B cell (primary cell): ENCODE data around the gene HS3ST3B1. TPM values are rescaled to one million over a fixed set of nuclear protein-coding genes. Genes with fewer than 3 reads are reported as not detected.
A peak's percentile ranks its signal among the peaks of the same experiment; 100 is the strongest.

Experiments
- ATAC-seq: fragments of 200-7000 bp; cut with Tn5 transposase; one replicate; pipeline ENCODE4 v1.10.0; 2021; ENCODE audit warnings: low read depth, mild to moderate bottlenecking, moderate number of reproducible peaks, moderate library complexity
- CTCF ChIA-PET: fragments of 350-600 bp; sonication (Branson Sonifier 250); formaldehyde crosslinking; loops from one replicate; lab custom pipeline; 2021; ENCODE audit warnings: antibody characterized with exemption, inconsistent platforms; lab: Charles Lee
- POLR2A ChIA-PET: fragments of 350-600 bp; sonication (Branson Sonifier 250); formaldehyde crosslinking; loops from one replicate; lab custom pipeline; 2021; ENCODE audit warnings: antibody characterized with exemption; lab: Charles Lee
- DNase-seq: peaks from one replicate; pipeline ENCODE4 v3.0.0; 2013
- H2AFZ ChIP-seq: 2 replicates; pipeline ENCODE4 v1.6.1; 2012; ENCODE audit warnings: mild to moderate bottlenecking, low read depth, low read length; ENCODE audit not compliant: insufficient read depth, poor library complexity, severe bottlenecking
- H3K27ac ChIP-seq, 2 donors: 1 replicate in 1 of 2; 2 replicates in 1 of 2; pipeline ENCODE4 v1.5.1; 2012 to 2013; ENCODE audit warnings: low read length in 2 of 2, mild to moderate bottlenecking in 2 of 2, moderate library complexity in 1 of 2
- H3K27me3 ChIP-seq, 4 experiments: fragments of 200-600 bp in 1 of 4; sonication (generic) in 1 of 4; replicated peaks in 1 of 4; 1 replicate in 2 of 4; 2 replicates in 2 of 4; pipeline versions ENCODE4 v1.6.1 to v1.7.0; 2013 to 2016; ENCODE audit warnings: low read length in 3 of 4, mild to moderate bottlenecking in 2 of 4, mixed read lengths in 1 of 4, moderate library complexity in 1 of 4; ENCODE audit not compliant: insufficient read depth in 4 of 4, control insufficient read depth in 3 of 4; ENCODE audit errors: control extremely low read depth in 1 of 4
- H3K36me3 ChIP-seq, 2 experiments: replicated peaks in 1 of 2; 1 replicate in 1 of 2; 2 replicates in 1 of 2; pipeline versions ENCODE4 v1.6.1 to v1.7.1; 2013; ENCODE audit warnings: low read length in 1 of 2; ENCODE audit not compliant: insufficient read depth in 2 of 2, control insufficient read depth in 1 of 2; ENCODE audit errors: control extremely low read depth in 1 of 2, extremely low read depth in 1 of 2
- H3K4me1 ChIP-seq, 2 donors: fragments of 200-600 bp in 1 of 2; sonication (generic) in 1 of 2; 1 replicate in 1 of 2; 2 replicates in 1 of 2; pipeline versions ENCODE4 v1.5.1 to v1.6.1; 2013 to 2017; ENCODE audit warnings: low read length in 2 of 2; ENCODE audit not compliant: control insufficient read depth in 2 of 2, insufficient read depth in 2 of 2
- H3K4me2 ChIP-seq: replicated peaks from 2 replicates; pipeline ENCODE3; 2012; ENCODE audit warnings: mild to moderate bottlenecking, low read depth, low read length; ENCODE audit not compliant: poor library complexity, severe bottlenecking
- H3K4me3 ChIP-seq, 5 experiments: fragments of 200-600 bp in 1 of 5; sonication (generic) in 1 of 5; 1 replicate in 3 of 5; 2 replicates in 2 of 5; pipeline versions ENCODE4 v1.5.1 to v1.7.0; 2011 to 2016; ENCODE audit warnings: low read length in 4 of 5, mild to moderate bottlenecking in 4 of 5, low read depth in 2 of 5, control low read depth in 1 of 5, moderate library complexity in 1 of 5; ENCODE audit not compliant: insufficient read depth in 1 of 5; ENCODE audit errors: control extremely low read depth in 1 of 5, extremely low read depth in 1 of 5
- H3K79me2 ChIP-seq: fragments of 200-600 bp; sonication (generic); one replicate; pipeline ENCODE4 v1.6.0; 2016; ENCODE audit warnings: low read length; ENCODE audit not compliant: control insufficient read depth, insufficient read depth
- H3K9ac ChIP-seq: fragments of 200-600 bp; sonication (generic); 2 replicates; pipeline ENCODE4 v1.6.1; 2017; ENCODE audit warnings: mild to moderate bottlenecking, low read length, moderate library complexity
- H3K9me3 ChIP-seq, 3 donors: one replicate each; pipeline versions ENCODE4 v1.6.1 to v1.7.1; 2013; ENCODE audit warnings: low read length in 2 of 3; ENCODE audit not compliant: control insufficient read depth in 2 of 3, insufficient read depth in 1 of 3; ENCODE audit errors: control extremely low read depth in 1 of 3
- H4K20me1 ChIP-seq: 2 replicates; pipeline ENCODE4 v1.6.0; 2012; ENCODE audit warnings: mild to moderate bottlenecking, low read length; ENCODE audit not compliant: insufficient read depth, control insufficient read depth, poor library complexity, severe bottlenecking
- H3K27ac Mint-ChIP-seq: one replicate; pipeline ENCODE4 v1.8.0; 2021; ENCODE audit warnings: mixed read lengths
- H3K27me3 Mint-ChIP-seq: one replicate; pipeline ENCODE4 v1.8.0; 2021; ENCODE audit warnings: mixed read lengths
- H3K4me1 Mint-ChIP-seq: one replicate; pipeline ENCODE4 v1.8.0; 2021; ENCODE audit warnings: mixed read lengths
- H3K4me3 Mint-ChIP-seq: one replicate; pipeline ENCODE4 v1.8.0; 2021; ENCODE audit warnings: mixed read lengths
- H3K9me3 Mint-ChIP-seq: one replicate; pipeline ENCODE4 v1.8.0; 2022; ENCODE audit warnings: mixed read lengths; ENCODE audit not compliant: insufficient read depth
- CTCF ChIP-seq: fragments of 200-600 bp; IDR thresholded peaks from one replicate; pipeline ENCODE4 v1.8.0; 2022; ENCODE audit warnings: antibody characterized with exemption, mild to moderate bottlenecking
- EZH2 ChIP-seq: IDR thresholded peaks from 2 replicates; pipeline ENCODE4 v1.6.1; 2012; ENCODE audit warnings: borderline replicate concordance, low read depth, mild to moderate bottlenecking, moderate library complexity, low read length; ENCODE audit not compliant: insufficient read depth, poor library complexity, severe bottlenecking
- WGBS: methylation state at CpG from one replicate; pipeline ENCODE4 v1.1.5; 2013; ENCODE audit warnings: missing lambda C conversion rate; ENCODE audit not compliant: insufficient coverage; 5-methylcytosine and 5-hydroxymethylcytosine counted together
- intact Hi-C: fragments of 100-400 bp; cut with micrococcal nuclease; formaldehyde crosslinking; loops from one replicate; pipeline ENCODE4 v1.10.0; 2022
- polyA plus RNA-seq: library from polyadenylated mRNA; depleted of rRNA; stranded (reverse); fragments of >200 nt; gene quantifications from 2 replicates; pipeline ENCODE4 v1.2.3, GENCODE V29; 2012
- total RNA-seq, 2 donors: library from RNA; stranded (reverse); fragments of 120-200 nt in 1 of 2; gene quantifications; 1 replicate in 1 of 2; 2 replicates in 1 of 2; pipeline versions ENCODE4 v1.2.3 to v1.2.4, GENCODE V29; 2013 to 2022

The HS3ST3B1 gene
- total and polyA plus RNA-seq, 2 donors (not counting 1 experiment from before 2014, with no cell fraction given), result 0.75 to 8.4 TPM

GRCh38 chr17:14302431-14303099 lies 1.7 kb downstream of the HS3ST3B1 start:
- Histone ChIP-seq H3K27me3 (peaks cover 0 to 63% (median 31%) of the 10 kb centered on the region in 4 experiments), H3K4me1 (peaks cover 46 to 51% of the 10 kb centered on the region in 2 donors), H3K4me3 (peak overlapping the region; percentile 59 to 76 (median 60)), H3K27ac (peak overlapping the region; percentile 39 to 64), H3K9me3 (peaks cover 0 to 52% (median 5%) of the 10 kb centered on the region in 3 donors), H2AFZ (peak overlapping the region; percentile 72), H3K4me2 (peak overlapping the region; percentile 94), H3K9ac (peak overlapping the region; percentile 70), H3K79me2 (peaks cover 3% of the 10 kb centered on the region), H4K20me1 (peaks cover 7% of the 10 kb centered on the region), H3K36me3 (no peaks in the 10 kb centered on the region)
- H3K27ac Mint-ChIP-seq, result peak overlapping the region; percentile 94
- ChIA-PET POLR2A (interaction anchor here (1.0 to 2.7 kb wide), 2 partner anchors 49 to 126 kb away, joined by 6 to 21 read pairs; no protein-coding TSS in a partner anchor), CTCF (interaction anchor here (1.0 to 4.7 kb wide), 9 partner anchors 50 to 707 kb away, joined by 3 to 53 read pairs (median 5); no protein-coding TSS in a partner anchor)
- TF ChIP-seq CTCF (peak; percentile 95), EZH2 (no peak)
- ATAC-seq, result peak; percentile 57
- peak; percentile 89 for DNase-seq
- peaks cover 58% of the 10 kb centered on the region for H3K27me3 Mint-ChIP-seq
- H3K4me1 Mint-ChIP-seq, result peaks cover 52% of the 10 kb centered on the region
- peak overlapping the region; percentile 96 for H3K4me3 Mint-ChIP-seq
- intact Hi-C loops, result loop anchor here (1.0 to 5.0 kb wide), 7 partner anchors 49 to 1270 kb away; partner anchors contain the start of gene COX10
- WGBS, result under 1% methylated on average over 64 of the region's 64 CpGs
- H3K9me3 Mint-ChIP-seq, result no peaks in the 10 kb centered on the region
